GM18951 (cell line): Measurements from ENCODE around the gene COLEC12.

Source experiments
- POLR2A ChIP-seq: IDR thresholded peaks from 4 replicates; pipeline ENCODE4 v1.6.1; 2011; ENCODE audit warnings: mild to moderate bottlenecking; ENCODE audit not compliant: insufficient read length, insufficient read depth; ENCODE audit errors: extremely low read depth
- in situ Hi-C: fragments of 300-500 bp; cut with MboI; formaldehyde crosslinking; loops from one replicate; pipeline ENCODE4 v1.12.0; 2022; ENCODE audit warnings: low sequenced_read_pairs, mixed read lengths, inconsistent platforms; ENCODE audit not compliant: unreplicated experiment

The COLEC12 gene

GRCh38 chr18:475202-476031 is 25.1 kb downstream of the COLEC12 start:
- no peak for TF ChIP-seq POLR2A
- in situ Hi-C loops: no loop called here

DNA sequence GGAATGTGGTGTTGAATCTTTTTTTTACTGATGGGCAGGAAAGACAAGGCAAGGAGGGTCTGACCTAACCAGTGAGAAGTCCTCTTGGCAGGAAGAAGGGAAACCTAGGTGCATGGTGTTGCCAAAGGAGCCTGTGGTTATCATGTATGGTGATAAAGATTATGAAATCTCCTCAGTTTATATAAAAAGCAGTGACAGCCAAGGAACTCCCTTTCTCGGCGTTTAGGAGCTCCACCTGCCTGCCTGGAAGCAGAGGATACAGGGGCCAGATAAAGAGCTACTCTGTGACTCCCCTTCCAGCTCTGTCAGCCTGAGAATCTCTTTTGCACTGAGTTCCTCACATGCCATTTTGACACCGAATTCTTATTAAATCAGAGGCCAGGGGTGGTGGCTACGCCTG is 26.1 kb downstream of the COLEC12 start:
- no peak for TF ChIP-seq POLR2A
- in situ Hi-C loops: no loop called here

GRCh38 chr18:473802-474201 is 26.7 kb downstream of the COLEC12 start:
- in situ Hi-C loops: no loop called here
- TF ChIP-seq POLR2A: no peak

GRCh38 chr18:471716-472115 is 28.8 kb downstream of the COLEC12 start:
- in situ Hi-C loops: no loop called here
- no peak for TF ChIP-seq POLR2A

- in situ Hi-C loops: no loop called here
- TF ChIP-seq POLR2A: no peak
Observed at GRCh38 chr18:470661-471501, 29.6 kb downstream of the COLEC12 start.

GRCh38 chr18:468955-469790 is 31.3 kb downstream of the COLEC12 start:
- no peak for TF ChIP-seq POLR2A
- in situ Hi-C loops: no loop called here

DNA sequence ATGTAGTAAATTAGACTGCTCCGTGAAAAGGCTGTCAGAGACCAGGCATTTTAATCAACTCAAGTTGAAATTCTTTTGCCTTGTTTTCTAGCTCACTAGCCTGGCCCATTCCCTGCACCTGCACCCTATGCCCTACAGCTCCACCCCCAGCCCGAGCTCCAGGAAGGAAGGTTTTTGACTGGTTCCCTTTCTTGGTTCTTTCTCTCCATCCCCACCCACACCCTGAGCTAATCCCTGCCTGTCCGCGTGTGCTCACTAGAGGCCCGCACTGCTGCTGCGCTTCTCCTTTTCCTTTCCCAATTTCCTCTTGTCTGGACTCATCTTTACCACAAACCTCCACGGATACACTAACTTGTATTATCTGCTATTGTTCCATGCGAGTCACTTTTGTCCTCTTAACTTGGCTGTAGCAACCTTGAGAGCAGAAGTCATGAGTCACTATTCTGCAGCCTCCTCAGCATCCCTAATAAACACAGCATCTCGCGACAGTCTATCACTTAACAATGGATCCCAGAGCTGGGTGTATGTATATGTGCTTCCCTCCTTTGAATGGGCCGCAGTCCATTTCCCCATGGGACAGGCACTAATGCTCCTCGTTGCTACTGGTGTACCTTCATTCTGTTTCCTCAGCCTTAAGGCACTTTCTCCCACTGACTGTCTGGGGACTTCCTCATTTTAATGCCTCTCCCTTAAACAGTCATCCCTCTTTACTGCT is 36.5 kb downstream of the COLEC12 start:
- in situ Hi-C loops: no loop called here
- no peak for TF ChIP-seq POLR2A

- no peak for TF ChIP-seq POLR2A
- in situ Hi-C loops: no loop called here
Observed at GRCh38 chr18:463403-463802, 37.1 kb downstream of the COLEC12 start.

- in situ Hi-C loops: no loop called here
- TF ChIP-seq POLR2A: no peak
Observed at GRCh38 chr18:461762-462161, 38.7 kb downstream of the COLEC12 start.

DNA sequence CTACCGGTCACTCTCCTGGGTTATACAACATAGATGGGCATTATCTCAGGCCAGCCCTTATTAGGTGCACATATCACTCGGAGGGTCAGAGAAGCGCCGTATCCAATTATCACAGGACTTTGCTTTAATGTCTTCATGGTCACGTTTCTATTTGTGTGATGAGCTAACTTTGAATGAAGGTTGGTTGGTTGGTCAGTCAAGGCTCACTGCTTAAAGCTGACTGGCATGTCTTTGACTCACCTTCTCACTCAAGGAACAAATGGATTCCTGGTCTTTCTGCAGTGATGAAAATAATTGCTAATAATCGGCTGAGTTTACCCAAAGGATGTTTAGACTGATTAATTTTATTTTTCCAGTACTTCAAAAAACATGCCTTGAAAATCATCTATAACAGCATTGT is 39.7 kb downstream of the COLEC12 start:
- in situ Hi-C loops: no loop called here
- TF ChIP-seq POLR2A: no peak

GRCh38 chr18:459814-460593 is 40.5 kb downstream of the COLEC12 start:
- TF ChIP-seq POLR2A: no peak
- in situ Hi-C loops: no loop called here
